GM21528 (cell line): ENCODE results near the gene KCNJ9.

Experiments used
- ATAC-seq: cut with Tn5 transposase; IDR thresholded peaks from one replicate; pipeline ENCODE4 v1.9.1; 2021; ENCODE audit warnings: mild to moderate bottlenecking, moderate library complexity; ENCODE audit not compliant: unreplicated experiment, low FRiP score

Gene KCNJ9

DNA sequence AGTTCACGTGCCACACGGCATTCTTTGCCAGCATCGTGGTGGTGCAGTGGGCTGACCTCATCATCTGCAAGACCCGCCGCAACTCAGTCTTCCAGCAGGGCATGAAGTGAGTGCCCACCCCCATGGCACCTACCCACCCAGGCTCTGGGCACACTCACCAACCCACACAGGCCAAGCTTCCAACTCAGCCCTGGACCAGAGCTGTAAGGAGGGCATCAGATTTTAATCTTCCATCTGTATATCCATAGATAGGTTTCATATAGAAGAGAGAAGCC lies 55.5 kb downstream of the KCNJ9 start:
- ATAC-seq, result no peak

GRCh38 chr1:160137216-160137862 lies 56.0 kb downstream of the KCNJ9 start:
- ATAC-seq, result no peak

DNA sequence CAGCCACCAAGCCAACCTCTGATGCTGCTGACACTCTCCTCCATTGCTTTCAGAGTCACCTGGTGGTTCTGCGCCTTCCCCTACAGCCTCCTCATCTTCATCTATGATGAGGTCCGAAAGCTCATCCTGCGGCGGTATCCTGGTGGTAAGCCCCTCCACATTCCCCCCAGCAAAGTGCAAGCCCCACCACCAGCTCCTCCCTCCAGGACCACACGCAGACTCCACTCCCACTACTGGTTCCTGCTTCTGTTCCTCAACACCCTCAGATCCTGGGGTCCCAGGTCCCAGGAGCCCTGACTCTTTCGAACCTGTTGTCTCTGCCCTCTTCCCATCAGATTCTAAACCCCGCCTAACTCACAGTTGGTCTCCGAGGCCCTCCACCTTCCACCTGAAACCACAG lies 58.5 kb downstream of the KCNJ9 start:
- no peak for ATAC-seq
